ENCODE measurements around the gene TEX12.

Gene TEX12

DNA sequence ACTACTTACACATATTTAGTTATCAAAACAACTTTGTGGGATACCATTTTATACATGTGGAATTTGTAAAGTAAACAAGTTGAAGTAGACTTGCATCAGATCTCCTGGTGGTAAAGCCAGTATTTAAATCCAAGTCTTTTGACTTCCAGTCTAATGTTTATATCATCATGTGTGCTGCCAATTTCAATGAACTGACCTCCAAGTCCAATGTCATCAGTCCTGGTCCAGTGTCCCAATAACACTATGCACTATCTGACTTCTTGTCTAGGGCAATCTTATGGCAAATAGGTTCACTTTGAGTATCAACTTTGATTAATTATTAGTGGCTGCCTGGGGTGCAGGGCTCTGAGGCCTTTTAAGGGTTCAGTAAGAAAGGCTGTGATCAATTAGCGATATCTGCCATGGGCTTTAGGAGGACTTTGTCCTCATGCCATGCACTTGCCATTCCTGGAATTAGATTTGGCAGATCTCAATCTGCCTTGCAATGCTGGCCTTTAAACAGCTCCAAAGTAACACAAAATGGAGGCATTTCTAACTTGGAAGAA lies 49.5 kb downstream of the TEX12 start:
- H3K9me3 Mint-ChIP-seq, result no peaks in the 10 kb centered on the region
- H3K4me1 Mint-ChIP-seq, result peaks cover 13% of the 10 kb centered on the region
- no peak for ATAC-seq
- H3K27ac Mint-ChIP-seq, result no peak overlapping the region
- no peak for DNase-seq (ENCODE audit: low spot score in 2 of 2)
- no peaks in the 10 kb centered on the region for H3K36me3 Mint-ChIP-seq
- no peak overlapping the region for H3K4me3 Mint-ChIP-seq

DNA sequence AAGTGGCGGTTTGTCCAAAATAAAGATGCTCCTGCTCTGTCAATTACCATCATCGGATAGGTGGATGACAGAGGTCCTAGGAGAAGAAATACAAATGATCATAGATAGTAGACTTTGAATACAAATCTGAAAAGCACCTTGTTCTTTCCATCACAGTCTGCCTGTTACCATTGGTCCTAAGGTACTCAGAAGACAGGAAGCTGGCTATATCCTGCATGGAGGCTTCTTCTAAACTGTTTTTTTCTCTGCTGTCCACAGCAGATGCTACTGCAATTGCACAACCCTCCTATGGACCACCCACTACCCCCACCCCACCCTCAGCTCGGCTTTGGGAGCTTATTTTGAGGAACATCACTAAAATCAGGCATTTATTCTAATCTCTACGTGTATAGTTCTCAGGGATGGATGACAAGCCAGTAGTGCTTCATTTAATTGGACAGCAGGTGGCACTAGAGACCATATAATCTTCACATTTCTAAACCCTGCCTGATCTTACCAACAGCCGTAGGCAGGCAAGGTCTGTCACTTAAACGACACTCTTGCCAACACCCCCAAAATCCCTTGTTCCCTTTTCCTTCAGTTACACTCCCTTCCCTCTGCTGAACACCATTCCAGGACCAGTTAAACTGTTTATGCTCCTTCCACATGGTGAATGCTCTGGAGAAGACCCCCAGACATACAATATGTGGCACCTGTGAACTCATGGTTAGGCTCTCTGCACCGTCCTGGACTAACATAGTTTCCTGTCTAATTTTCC lies 52.5 kb downstream of the TEX12 start:
- Mint-ChIP-seq H3K27ac (no peak overlapping the region), H3K4me1 (peaks cover 6% of the 10 kb centered on the region), H3K36me3 (no peaks in the 10 kb centered on the region), H3K4me3 (no peak overlapping the region), H3K9me3 (no peaks in the 10 kb centered on the region)
- peak; percentile 10 to 64 for DNase-seq (ENCODE audit: low spot score in 2 of 2)
- peak; percentile 95 for ATAC-seq

DNA sequence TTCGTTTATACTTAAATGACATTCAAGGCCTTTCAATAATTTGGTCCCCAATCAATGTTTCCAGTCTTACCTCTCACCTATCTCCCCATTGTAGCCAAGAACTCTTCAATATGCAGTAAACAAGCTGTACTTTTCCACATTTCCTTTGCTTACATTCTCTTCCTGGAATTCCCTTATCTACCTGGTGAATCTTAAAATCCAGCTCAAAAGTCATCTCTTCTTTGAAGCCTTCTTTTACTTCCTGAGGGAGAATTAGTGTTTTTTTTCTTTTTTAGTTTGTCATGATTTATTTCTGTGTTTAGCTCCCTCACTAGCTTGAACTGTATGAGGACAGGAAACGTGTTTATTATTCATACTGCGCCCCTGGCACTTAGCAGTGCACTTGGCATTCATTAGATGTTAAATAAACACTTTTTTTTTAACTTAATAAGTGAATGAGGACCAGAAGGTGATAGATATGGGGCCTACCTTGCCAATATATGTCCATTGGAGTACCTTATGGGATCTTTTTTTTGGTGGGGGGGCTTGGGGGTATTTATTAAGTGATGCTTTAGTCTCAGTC lies 54.2 kb downstream of the TEX12 start:
- ATAC-seq (no peak), DNase-seq (ENCODE audit: low spot score in 2 of 2) (no peak)
- Mint-ChIP-seq H3K4me3 (no peak overlapping the region), H3K36me3 (no peaks in the 10 kb centered on the region), H3K4me1 (peaks cover 6% of the 10 kb centered on the region), H3K9me3 (no peaks in the 10 kb centered on the region), H3K27ac (no peak overlapping the region)
